ENCODE results near the gene TM7SF3.

DNA sequence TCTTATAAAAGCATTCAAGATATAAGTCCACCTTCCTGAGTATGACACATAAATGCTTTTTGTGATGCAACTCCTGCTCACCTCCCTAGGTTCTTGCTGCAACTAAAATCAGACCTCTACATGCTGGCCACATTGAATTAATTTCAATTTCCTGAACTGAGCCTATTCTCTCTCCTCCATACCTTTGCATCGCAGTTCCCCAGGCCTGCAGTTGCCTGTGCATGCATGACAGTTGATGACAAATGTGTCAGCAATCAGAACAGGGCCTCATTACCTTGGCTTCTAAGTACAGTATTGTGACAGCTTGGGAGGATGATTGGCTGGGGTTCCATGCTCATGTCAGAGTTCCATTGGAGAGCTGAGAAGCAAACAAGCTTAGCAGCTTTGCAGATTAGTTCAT lies 3.9 kb upstream of the TM7SF3 start:
- TF ChIP-seq POLR2AphosphoS5 (IDR thresholded peaks at IDR 0.05; ENCODE audit: insufficient read depth, low read depth, low read length) (no peak), CTCF (IDR thresholded peaks at IDR 0.05; ENCODE audit: extremely low read depth in 1 of 2, insufficient read depth in 1 of 2, low read depth in 1 of 2, low read length in 2 of 2) (no peak), POLR2A (IDR thresholded peaks at IDR 0.05; ENCODE audit: low read depth, low read length) (no peak), EZH2 (IDR thresholded peaks at IDR 0.05; ENCODE audit: borderline replicate concordance, low read depth, low read length, severe bottlenecking) (no peak), FOS (IDR thresholded peaks at IDR 0.05; ENCODE audit: borderline replicate concordance, insufficient read depth, low read length) (no peak)
- TF ChIP-seq, protein P1, sequence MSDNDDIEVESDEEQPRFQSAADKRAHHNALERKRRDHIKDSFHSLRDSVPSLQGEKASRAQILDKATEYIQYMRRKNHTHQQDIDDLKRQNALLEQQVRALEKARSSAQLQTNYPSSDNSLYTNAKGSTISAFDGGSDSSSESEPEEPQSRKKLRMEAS (IDR thresholded peaks at IDR 0.05; ENCODE audit: insufficient read depth, insufficient read length): no peak

Measured in endothelial cell of umbilical vein (primary cell).